ENCODE results near the gene LRRC45. TPM values are rescaled to one million over a fixed set of nuclear protein-coding genes. Genes with fewer than 3 reads are reported as not detected.

The LRRC45 gene
- total and polyA plus RNA-seq, 2 of the 4 experiments (the other 2 are of a cell fraction) = 7.2 to 10.2 TPM

GRCh38 chr17:81980122-81980521 is 43.0 kb upstream of the LRRC45 start:
- no peak overlapping the region for H2AFZ ChIP-seq (replicated peaks; ENCODE audit: low read length, poor library complexity)
- in situ Hi-C loops (cut with MboI; ENCODE audit: low sequenced_read_pairs) (no loop called here), intact Hi-C loops (cut with micrococcal nuclease) (no loop called here), dilution Hi-C loops (cut with HindIII; ENCODE audit: low sequenced_read_pairs, unreplicated experiment) (no loop called here)
- peaks cover 10 to 25% of the 10 kb centered on the region in 2 experiments; a peak in 3 of 4 replicates for H3K79me1 ChIP-seq (ENCODE audit: low read depth in 1 of 2, low read length in 2 of 2)
- CTCF ChIA-PET = no interaction called here
- peaks cover 13% of the 10 kb centered on the region for H3K9me1 ChIP-seq (ENCODE audit: insufficient read depth, low read length)
- DNase-seq = no peak
- H2AK5ac ChIP-seq (ENCODE audit: low read depth, low read length) = no peak overlapping the region
- no peak overlapping the region for H3K4ac ChIP-seq (ENCODE audit: low read depth, low read length)
- H2AK9ac ChIP-seq (replicated peaks; ENCODE audit: low read depth, low read length, poor library complexity) = no peak overlapping the region
- no peak for ATAC-seq (ENCODE audit: low read depth)
- no peak overlapping the region for H3K9ac ChIP-seq (ENCODE audit: low read depth, low read length)
- H4K20me1 ChIP-seq (ENCODE audit: insufficient read depth, low read length) = no peaks in the 10 kb centered on the region
- no peak overlapping the region for H3K18ac ChIP-seq (ENCODE audit: low read depth, low read length)
- H3K14ac ChIP-seq (replicated peaks; ENCODE audit: low read depth, low read length) = no peak overlapping the region
- POLR2A ChIA-PET (ENCODE audit: unreplicated experiment) = no interaction called here
- H3K9me3 ChIP-seq (ENCODE audit: control insufficient read depth, insufficient read depth, low read length) = no peaks in the 10 kb centered on the region
- no peak overlapping the region for H2BK15ac ChIP-seq (ENCODE audit: low read depth, low read length)
- H3K36me3 ChIP-seq (ENCODE audit: control insufficient read depth, insufficient read depth, low read length) = peaks cover 18% of the 10 kb centered on the region
- peaks cover 3% of the 10 kb centered on the region for H3K4me1 ChIP-seq (ENCODE audit: control insufficient read depth, insufficient read depth, low read length)
- no peak overlapping the region for H3K4me3 ChIP-seq (ENCODE audit: insufficient read depth, low read depth, low read length)
- no peak overlapping the region for H2BK120ac ChIP-seq (ENCODE audit: low read depth, low read length)
- H3K23ac ChIP-seq (ENCODE audit: low read depth, low read length) = no peak overlapping the region
- no peak overlapping the region for H3K56ac ChIP-seq (ENCODE audit: extremely low read depth, insufficient read depth, low read length)
- H4K91ac ChIP-seq (ENCODE audit: insufficient read depth, low read depth, low read length) = no peak overlapping the region
- 100% methylated on average over 2 of the region's 4 CpGs; no CpG with 5 or more reads in 1 of the 2 experiments for WGBS, 2 experiments (ENCODE audit: extremely low coverage in 2 of 2, insufficient read length in 1 of 2)
- no peak overlapping the region for H3K4me2 ChIP-seq (ENCODE audit: low read depth, low read length)
- no peak overlapping the region for H2BK5ac ChIP-seq (ENCODE audit: low read depth, low read length, poor library complexity, severe bottlenecking)
- H3K27me3 ChIP-seq (ENCODE audit: control insufficient read depth, insufficient read depth, low read length) = no peaks in the 10 kb centered on the region
- H2BK20ac ChIP-seq (ENCODE audit: low read depth, low read length) = no peak overlapping the region
- no TSS peak for BruUV-seq (replicated peaks)
- TF ChIP-seq RCOR1 (IDR thresholded peaks at IDR 0.05; ENCODE audit: insufficient replicate concordance, low read length) (no peak), CEBPB (IDR thresholded peaks at IDR 0.05; ENCODE audit: low read depth, low read length) (no peak), USF2 (IDR thresholded peaks at IDR 0.05; ENCODE audit: low read depth, low read length) (no peak), SMC3 (IDR thresholded peaks at IDR 0.05; ENCODE audit: low read depth, low read length) (no peak), MXI1 (IDR thresholded peaks at IDR 0.05; ENCODE audit: borderline replicate concordance, low read depth, low read length) (no peak), POLR2A (IDR thresholded peaks at IDR 0.05; ENCODE audit: low read depth, low read length) (no peak), RFX5 (IDR thresholded peaks at IDR 0.05; ENCODE audit: low read depth, low read length) (no peak), NFE2L2 (IDR thresholded peaks at IDR 0.05; ENCODE audit: low read depth, low read length) (no peak), FOS (IDR thresholded peaks at IDR 0.05; ENCODE audit: low read depth, low read length) (no peak)
- TF ChIP-seq, protein P1, sequence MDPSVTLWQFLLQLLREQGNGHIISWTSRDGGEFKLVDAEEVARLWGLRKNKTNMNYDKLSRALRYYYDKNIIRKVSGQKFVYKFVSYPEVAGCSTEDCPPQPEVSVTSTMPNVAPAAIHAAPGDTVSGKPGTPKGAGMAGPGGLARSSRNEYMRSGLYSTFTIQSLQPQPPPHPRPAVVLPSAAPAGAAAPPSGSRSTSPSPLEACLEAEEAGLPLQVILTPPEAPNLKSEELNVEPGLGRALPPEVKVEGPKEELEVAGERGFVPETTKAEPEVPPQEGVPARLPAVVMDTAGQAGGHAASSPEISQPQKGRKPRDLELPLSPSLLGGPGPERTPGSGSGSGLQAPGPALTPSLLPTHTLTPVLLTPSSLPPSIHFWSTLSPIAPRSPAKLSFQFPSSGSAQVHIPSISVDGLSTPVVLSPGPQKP (IDR thresholded peaks at IDR 0.05; ENCODE audit: borderline replicate concordance, low read depth, low read length) = no peak
- TF ChIP-seq, protein P2, sequence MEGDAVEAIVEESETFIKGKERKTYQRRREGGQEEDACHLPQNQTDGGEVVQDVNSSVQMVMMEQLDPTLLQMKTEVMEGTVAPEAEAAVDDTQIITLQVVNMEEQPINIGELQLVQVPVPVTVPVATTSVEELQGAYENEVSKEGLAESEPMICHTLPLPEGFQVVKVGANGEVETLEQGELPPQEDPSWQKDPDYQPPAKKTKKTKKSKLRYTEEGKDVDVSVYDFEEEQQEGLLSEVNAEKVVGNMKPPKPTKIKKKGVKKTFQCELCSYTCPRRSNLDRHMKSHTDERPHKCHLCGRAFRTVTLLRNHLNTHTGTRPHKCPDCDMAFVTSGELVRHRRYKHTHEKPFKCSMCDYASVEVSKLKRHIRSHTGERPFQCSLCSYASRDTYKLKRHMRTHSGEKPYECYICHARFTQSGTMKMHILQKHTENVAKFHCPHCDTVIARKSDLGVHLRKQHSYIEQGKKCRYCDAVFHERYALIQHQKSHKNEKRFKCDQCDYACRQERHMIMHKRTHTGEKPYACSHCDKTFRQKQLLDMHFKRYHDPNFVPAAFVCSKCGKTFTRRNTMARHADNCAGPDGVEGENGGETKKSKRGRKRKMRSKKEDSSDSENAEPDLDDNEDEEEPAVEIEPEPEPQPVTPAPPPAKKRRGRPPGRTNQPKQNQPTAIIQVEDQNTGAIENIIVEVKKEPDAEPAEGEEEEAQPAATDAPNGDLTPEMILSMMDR (conservative IDR thresholded peaks at IDR 0.05; ENCODE audit: low read depth, low read length) = no peak
- no peak overlapping the region for H4K5ac ChIP-seq (ENCODE audit: low read depth, low read length)
- H4K8ac ChIP-seq (ENCODE audit: low read depth in 2 of 2, low read length in 2 of 2) = no peak overlapping the region
- no peak overlapping the region for H3K27ac ChIP-seq (ENCODE audit: insufficient read depth, low read length)

All from IMR-90 (cell line).